HG03378 (cell line): ENCODE results near the gene DIP2A.

Experiments
- ATAC-seq: cut with Tn5 transposase; IDR thresholded peaks from one replicate; pipeline ENCODE4 v1.9.1; 2021; ENCODE audit warnings: mild to moderate bottlenecking, moderate library complexity; ENCODE audit not compliant: unreplicated experiment

DIP2A gene, protein sequence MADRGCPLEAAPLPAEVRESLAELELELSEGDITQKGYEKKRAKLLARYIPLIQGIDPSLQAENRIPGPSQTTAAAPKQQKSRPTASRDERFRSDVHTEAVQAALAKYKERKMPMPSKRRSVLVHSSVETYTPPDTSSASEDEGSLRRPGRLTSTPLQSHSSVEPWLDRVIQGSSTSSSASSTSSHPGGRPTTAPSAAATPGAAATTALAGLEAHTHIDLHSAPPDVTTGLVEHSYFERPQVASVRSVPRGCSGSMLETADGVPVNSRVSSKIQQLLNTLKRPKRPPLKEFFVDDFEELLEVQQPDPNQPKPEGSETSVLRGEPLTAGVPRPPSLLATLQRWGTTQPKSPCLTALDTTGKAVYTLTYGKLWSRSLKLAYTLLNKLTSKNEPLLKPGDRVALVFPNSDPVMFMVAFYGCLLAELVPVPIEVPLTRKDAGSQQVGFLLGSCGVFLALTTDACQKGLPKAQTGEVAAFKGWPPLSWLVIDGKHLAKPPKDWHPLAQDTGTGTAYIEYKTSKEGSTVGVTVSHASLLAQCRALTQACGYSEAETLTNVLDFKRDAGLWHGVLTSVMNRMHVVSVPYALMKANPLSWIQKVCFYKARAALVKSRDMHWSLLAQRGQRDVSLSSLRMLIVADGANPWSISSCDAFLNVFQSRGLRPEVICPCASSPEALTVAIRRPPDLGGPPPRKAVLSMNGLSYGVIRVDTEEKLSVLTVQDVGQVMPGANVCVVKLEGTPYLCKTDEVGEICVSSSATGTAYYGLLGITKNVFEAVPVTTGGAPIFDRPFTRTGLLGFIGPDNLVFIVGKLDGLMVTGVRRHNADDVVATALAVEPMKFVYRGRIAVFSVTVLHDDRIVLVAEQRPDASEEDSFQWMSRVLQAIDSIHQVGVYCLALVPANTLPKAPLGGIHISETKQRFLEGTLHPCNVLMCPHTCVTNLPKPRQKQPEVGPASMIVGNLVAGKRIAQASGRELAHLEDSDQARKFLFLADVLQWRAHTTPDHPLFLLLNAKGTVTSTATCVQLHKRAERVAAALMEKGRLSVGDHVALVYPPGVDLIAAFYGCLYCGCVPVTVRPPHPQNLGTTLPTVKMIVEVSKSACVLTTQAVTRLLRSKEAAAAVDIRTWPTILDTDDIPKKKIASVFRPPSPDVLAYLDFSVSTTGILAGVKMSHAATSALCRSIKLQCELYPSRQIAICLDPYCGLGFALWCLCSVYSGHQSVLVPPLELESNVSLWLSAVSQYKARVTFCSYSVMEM (N-terminal part only)

DNA sequence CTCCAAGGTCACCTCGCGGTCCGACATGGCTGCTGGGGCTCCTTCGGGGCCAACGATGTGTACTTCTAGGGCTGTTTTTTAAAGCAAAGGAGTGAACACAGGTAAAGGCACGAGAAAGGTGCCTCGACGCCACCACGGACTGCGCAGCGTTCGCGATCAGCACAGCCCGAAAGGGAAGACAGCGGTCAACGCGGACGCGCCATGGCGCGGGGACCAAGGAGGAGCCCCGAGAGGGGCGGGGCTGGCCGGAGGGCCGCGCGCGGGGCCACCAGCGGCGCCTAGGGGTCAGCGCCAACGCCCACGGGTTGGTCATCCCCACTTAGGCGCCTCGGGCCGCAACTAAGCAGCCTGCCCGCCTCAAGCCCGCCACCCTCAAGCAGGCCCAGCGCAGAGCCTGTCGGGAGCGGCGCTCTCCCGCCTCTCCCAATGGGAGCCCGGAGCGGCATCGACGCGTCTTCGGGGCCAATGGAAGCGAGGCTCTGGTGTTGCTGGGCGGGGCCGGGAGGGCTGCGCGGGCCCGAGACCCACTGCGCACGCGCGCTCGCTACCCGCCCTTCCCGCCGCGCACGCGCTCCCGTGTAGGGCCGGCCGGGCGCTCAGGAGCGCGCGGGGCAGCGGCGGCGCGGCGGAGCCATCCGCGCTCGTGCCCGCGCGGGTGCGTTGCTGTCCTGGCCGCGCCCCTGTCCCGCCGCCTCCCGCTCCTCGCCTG, at the start of gene DIP2A:
Gene DIP2A (plus strand): TSS at position 577 of the 709 bp plus-strand sequence. CDS start 241 bp downstream, outside the sequence.
- ATAC-seq = peak; percentile 84

DNA sequence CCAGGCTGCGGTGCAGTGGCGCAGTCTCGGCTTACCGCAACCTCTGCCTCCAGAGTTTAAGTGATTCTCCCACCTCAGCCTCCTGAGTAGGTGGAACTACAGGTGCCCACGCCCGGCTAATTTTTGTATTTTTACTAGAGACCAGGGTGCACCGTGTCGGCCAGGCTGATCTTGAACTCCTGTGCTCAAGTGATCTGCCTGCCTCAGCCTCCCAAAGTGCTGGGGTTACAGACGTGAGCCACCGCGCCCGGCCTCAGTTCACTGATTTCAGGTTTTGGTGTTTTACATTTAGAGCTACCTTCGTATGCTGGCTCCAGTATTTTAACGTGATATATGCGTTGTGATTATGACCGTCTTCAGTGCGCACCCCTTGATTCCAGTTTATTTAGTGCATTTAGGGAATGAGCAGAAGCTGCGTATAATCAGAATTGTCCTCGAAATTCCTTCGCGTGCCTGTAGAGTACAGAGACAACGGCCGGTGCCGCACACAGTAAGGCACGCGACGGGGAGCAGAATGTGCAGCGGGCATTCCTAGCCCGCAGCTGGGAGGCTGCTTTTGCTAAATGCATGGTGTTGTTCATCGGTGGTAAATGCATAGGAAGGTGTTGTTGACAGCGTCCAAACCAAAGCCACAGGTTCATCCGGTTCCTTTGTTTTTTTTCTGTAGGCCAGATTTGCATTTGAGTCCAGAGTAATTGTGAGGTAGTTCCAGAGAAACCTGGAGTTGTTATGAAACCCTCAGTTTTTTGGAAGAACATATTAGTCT, 48.9 kb upstream of the DIP2A start:
- ATAC-seq = no peak

DNA sequence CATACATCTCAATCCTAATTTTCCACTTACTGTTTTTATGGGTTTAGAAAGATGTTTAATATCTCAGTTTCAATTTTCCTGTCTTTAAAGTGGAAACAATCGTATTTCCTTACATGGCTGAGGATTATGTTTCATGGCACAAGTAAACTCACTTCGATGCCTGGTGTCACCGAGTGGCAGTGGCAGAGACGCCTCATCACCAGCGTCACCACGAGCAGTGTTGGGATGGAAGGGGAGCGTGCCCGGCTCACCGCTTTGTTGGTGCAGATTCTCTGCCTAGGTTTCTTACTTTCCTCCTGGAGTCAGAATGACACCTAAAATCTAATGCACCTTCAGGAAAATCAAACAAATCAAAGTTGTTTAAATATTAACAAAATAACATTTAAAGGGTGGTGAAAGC, 48.2 kb upstream of the DIP2A start:
- no peak for ATAC-seq

DNA sequence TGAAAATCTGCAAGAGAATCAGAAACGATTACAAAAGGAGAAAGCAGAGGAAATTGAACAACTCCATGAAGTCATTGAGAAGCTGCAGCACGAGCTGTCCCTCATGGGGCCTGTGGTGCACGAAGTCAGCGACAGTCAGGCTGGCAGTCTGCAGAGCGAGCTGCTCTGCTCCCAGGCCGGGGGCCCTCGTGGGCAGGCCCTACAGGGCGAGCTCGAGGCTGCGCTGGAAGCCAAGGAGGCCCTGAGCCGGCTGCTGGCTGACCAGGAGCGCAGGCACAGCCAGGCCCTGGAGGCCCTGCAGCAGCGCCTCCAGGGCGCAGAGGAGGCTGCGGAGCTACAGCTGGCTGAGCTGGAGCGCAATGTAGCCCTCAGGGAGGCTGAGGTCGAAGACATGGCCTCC, 47.5 kb upstream of the DIP2A start:
- ATAC-seq = no peak

DNA sequence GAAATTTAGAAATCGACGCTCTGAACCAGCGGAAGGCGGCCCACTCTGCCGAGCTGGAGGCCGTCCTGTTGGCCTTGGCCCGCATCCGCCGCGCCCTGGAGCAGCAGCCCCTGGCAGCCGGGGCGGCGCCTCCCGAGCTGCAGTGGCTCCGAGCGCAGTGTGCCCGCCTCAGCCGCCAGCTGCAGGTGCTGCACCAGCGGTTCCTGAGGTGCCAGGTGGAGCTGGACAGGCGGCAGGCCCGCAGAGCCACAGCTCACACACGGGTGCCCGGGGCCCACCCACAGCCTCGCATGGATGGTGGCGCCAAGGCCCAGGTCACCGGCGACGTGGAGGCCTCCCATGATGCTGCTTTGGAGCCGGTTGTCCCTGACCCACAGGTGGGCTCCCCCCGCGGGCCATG, 47.0 kb upstream of the DIP2A start:
- ATAC-seq = no peak

DNA sequence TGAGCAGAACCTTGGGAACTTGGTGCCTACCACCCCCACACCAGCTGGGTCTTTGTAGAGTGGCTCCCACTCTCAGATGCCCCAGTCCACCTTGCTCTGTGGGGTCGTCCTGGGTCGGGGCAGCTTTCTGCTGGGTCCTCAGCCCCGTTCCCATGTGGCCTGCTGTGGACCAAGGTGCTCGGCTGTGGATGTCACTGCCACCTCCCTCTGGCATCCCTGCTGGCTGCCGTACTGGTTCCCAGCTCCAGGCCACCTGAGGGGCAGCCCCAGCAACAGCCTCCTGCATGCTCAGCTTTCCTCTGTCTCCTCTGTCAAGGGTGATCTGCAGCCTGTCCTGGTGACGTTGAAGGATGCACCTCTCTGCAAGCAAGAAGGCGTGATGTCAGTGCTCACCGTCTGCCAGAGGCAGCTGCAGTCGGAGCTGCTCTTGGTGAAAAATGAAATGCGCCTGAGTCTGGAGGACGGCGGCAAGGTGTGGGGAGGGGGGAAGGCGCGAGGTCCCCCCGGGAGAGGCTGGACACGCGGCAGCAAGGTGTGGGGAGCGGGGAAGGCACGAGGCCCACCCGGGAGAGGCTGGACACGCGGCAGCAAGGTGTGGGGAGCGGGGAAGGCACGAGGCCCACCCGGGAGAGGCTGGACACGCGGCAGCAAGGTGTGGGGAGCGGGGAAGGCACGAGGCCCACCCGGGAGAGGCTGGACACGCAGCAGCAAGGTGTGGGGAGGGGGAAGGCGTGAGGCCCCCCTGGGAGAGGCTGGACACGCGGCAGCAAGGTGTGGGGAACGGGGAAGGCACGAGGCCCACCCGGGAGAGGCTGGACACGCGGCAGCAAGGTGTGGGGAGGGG, 45.9 kb upstream of the DIP2A start:
- ATAC-seq = no peak

DNA sequence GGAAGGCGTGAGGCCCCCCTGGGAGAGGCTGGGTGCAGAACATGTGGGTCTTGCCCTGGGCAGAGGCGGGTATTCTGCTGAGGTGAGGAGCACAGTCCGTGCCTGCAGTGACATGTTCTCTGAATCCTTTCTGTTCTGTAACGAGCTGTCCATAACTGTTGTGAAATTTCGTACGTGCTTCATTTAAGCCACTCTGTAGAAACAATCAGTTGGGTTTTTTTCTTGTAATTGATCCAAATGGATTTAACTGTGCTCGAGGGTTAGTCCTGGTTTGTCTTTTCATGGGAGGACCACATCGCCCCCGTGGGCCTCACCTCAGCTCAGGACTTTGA, 45.4 kb upstream of the DIP2A start:
- ATAC-seq = no peak

DNA sequence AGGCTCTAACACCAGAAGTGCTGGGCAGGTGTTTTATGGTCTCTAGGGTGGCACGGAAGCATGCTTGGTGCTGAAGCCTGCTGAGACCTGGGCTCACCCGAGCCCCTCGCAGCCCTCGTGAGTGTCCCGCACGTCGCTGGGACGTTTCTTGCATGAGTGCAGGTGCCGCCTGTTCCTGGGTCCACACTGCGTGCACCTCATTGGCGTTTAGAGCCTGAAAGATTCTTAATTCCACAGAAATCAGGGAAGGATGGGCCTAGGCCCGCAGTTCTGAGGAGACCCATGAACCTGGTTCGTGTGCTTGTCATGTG, 43.8 kb upstream of the DIP2A start:
- ATAC-seq = no peak

DNA sequence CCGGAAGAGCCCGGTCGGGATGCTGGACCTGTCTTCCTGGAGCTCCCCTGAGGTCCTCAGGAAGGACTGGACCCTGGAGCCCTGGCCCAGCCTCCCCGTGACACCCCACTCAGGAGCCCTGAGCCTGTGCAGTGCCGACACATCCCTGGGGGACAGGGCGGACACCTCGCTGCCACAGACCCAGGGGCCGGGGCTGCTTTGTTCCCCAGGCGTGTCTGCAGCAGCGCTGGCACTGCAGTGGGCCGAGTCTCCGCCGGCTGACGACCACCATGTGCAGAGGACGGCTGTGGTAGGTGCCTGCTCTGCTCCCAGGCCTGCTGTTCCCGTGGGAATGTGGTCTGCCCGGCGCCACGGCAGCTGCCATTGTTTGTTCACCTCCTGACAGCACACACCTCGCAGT, 42.1 kb upstream of the DIP2A start:
- ATAC-seq = no peak

DNA sequence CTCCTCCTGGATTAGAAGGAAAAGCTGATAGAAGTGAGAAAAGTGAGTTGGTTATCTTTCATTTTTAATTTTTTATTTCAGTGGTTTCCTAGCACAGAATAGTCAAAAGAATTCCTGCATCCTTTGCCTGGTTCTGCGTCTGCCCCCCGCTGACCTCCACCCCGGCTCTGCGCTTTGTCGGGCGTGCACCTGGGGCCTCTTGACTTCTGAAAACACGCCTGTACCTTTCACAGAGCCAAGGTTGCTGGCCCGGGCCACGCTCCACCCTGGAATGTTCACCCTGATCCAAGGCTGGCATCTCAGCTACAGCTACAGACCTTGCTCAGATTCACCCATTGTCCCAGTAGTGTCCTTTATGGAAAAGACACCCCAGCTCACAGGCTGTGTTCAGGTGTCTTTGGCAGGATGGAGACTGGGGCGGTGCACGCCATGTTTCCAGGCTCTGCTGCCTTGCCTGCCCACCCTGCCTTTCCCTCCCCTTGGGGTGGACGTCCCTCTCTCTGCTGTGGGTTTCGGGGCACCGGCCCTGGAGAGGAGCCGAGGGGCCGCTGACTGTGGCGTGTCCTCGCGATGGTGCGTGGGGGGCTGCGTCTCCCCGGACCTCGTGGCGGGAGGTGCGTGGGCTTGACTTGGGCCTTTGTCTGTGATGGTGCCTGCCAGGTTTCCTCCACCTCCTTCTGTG, 40.3 kb upstream of the DIP2A start:
- no peak for ATAC-seq

DNA sequence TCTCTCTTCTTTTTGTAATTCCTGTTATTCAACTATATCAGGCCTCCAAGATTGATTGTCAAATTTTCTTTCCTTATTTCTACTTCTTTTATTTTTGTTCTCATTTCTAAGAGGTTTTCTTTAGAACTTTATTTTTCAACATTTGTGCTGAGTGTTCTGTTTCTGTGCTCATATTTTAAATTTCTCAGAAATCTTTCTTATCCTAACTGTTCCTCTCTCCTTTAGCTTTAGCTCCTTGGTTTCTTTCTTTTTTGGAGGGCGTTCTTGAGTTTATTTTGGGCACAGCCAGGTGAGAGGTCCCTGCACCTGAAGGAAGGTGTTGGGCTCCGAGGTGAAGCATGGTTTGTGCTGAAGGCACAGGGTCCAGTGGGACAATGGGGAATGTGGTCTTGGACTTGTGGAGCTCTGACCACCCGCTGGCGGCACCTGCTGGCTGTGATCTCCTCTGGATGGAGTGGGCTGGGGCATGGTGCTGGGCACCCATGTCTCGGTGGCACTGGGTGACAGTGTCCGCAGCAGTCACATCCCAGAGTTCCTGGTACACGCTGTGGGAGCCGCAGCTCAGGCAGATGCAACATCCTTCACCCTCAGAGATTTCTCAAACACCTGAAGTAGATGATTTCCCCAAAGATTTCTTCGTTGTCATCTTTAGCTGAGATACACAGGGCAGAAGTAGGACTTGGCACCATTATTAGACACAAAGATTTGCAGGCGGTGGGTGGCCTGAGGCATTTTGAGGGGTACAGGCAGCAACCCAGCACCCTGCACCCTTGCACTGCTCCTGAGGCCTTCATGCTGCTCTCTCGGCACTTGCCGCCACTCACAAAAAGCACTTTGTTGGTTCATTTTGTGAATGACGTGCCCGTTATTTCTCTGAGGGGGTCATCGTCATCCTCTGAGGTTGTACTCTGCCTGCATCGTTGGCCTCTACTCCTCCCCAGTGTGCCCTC, 38.2 kb upstream of the DIP2A start:
- ATAC-seq = no peak

DNA sequence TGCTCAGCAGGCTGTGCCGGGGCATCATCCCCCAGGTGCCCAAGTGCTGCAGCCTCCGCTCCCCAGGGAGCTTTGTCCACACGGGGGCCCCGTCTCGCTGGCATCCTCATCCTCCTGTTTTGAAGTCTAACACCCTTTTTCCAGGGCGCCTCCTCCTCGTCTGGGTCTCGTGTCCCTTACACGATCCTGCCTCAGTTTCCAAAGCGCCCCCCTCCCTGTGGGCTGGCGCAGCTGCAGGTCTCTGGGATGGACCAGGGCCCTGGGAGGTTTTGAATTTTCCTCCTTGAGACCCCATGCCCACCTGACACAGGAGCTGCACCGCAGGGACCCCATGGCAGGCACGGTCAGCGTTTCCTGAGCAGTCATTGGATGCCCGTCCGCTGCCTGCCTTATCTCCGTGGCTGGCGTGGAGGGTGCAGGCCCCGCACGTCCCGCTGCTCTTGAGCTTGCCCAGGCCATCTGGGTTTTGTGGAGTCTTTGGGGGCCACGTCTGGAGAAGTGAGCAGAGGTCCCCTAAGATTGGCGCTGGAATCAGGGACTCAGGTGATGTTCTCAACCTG, 37.4 kb upstream of the DIP2A start:
- ATAC-seq = no peak

DNA sequence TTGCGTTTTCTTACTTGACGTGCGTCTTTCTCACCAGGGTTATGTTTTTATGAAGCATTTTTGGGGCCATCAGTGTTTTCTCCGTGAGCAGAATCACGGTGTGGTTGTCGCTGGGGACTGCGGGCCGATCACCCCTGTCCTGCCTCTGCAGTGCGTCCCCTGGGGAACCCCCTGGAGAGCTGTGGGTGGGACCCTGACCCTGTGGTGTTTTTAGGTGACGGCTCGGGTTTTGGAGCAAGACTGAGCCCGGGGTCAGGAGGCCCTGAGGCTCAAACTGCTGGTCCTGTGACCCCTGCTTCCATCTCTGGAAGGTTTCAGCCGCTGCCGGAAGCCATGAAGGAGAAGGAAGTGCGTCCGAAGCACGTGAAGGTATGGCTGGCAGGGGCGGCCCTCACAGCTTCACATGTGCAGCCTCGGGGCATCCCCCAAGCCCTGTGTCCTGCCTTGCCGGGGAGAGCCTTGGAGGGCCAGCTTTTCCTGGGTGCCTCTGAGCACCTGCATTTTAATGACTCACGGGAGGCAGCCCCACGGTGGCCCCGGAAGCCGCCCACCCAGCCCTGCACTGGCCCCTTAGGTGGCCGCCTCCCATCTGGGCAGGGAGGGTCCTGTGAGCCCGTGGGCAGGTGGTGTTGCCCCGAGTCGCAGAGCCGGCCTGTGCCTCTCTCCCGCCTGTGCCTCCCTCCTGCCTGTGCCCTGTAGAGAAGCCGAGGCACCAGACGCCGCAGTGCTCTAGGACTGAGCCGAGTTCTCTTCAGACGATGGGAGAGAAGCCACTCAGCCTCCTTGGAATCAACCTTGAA, 36.7 kb upstream of the DIP2A start:
- ATAC-seq = no peak

DNA sequence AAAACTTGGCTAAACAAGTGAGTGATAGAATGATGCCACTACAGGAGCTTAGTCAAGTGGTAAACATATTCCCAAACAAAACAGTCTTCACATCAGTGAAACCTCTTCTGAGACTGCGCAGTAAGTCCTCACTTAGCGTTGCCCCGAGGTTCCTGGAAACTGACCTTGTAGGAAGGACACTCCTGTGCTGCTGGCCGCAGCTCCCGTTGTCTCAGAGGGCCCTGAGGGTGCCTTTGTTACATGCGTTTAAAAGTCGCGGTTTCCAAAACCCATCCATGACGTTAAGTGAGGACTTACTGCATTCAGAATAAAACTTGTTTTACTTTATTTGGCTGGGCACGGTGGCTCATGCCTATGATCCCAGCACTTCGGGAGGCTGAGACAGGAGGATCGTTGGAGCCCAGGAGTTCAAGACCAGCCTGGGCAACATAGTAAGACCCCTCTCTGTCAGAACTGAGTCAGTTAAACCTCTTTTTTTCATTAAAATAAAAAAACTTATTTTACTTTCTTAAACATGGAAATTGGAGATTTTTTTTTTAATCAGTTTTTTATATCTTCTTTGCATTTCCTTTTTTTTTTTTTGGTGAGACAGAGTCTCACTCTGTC, 36.0 kb upstream of the DIP2A start:
- no peak for ATAC-seq

DNA sequence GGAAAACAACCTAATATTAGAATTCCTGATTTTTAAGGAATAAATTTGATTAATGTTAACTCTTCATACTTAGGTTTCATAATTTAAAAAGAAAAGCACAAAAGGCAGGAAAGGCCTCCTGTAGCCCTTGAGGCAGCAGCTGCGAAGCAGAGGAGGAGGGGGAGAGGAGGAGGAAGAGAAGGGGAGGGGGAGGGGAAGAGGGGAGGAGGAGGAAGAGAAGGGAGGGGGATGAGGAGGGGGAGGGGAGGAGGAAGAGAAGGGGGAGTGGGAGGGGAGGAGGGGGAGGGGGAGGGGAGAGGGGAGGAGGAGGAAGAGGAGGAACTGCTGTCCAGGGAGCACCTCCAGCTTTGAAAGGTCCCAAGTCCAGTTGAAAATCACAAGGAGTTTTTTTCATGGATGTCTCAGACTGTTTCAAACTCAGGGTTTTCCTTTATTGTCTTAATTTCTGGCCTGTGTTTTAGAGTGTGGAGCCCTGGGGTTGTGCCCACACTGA, 35.1 kb upstream of the DIP2A start:
- no peak for ATAC-seq

DNA sequence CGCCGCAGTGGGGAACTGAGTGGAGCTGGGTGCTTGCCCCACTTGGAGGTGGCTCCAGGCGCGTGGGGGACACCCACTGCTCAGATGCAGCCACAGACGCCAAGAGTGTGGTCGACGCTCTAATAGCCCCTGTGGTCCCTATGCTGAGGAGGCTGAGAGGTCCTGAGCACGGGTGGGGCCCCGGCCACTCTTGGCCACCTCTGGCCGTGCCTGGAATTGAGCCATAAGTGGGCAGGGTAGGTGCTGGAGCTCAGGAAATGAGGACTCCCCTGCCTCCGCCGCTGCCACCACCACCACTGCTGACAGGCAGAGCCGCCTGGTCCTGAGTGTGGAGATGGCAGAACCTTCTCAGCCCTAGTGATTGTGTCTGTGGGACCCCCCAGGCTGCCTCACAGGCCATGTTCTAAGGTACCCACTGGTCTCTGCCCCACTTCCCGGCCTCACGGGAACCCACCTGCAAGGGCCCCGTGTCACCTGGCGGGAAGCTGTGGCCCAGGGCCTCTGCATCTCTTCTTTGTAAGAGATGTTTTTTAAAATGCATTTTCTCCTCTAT, 34.6 kb upstream of the DIP2A start:
- no peak for ATAC-seq
